ENCODE data around the gene IRS2. TPM values are rescaled to one million over a fixed set of nuclear protein-coding genes. Genes with fewer than 3 reads are reported as not detected.
"Not testable (repeated sequence)": the region's sequence is repeated elsewhere in the genome, so short reads cannot be mapped to it uniquely, and the experiment has no call there.

The IRS2 gene
- 10 to 100 TPM; 27.9 to 29.6 TPM for total RNA-seq
- long read RNA-seq, full-length matches to known transcripts, result 11 of 20 reads
- long read RNA-seq, partial matches to known transcripts, result 0 of 20 reads
- long read RNA-seq, other reads (novel, unspliced or antisense), result 9 of 20 reads

- DNase-seq, result peak; percentile 94
- intact Hi-C loops (cut with DNase I), result loop anchor here (5.0 to 10.0 kb wide), 3 partner anchors 318 to 642 kb away; no protein-coding TSS in a partner anchor
- peak; percentile 83 to 86 for ATAC-seq
These were observed at the start of gene IRS2 for GRCh38 chr13:109786457-109787134. Gene IRS2, minus strand, starts transcription at chr13:109786583. Its CDS starts 530 bp downstream, at chr13:109786053.

- ATAC-seq (no peak), DNase-seq (no peak)
- intact Hi-C loops (cut with DNase I), result no loop called here
These were observed 48.8 kb upstream of the IRS2 start for GRCh38 chr13:109834973-109835720.

GRCh38 chr13:109833940-109834339, 47.6 kb upstream of the IRS2 start:
- intact Hi-C loops (cut with DNase I), result no loop called here
- DNase-seq (no peak), ATAC-seq (no peak)

- DNase-seq (no peak), ATAC-seq (no peak)
- intact Hi-C loops (cut with DNase I), result no loop called here
These were observed 46.7 kb upstream of the IRS2 start for GRCh38 chr13:109833071-109833470.

GRCh38 chr13:109828591-109829316, 42.4 kb upstream of the IRS2 start:
- DNase-seq; intact Hi-C loops (cut with DNase I); ATAC-seq: not testable (repeated sequence)

- intact Hi-C loops (cut with DNase I); ATAC-seq; DNase-seq: not testable (repeated sequence)
These were observed 36.8 kb upstream of the IRS2 start for GRCh38 chr13:109823201-109823600.

- DNase-seq (no peak), ATAC-seq (no peak)
- intact Hi-C loops (cut with DNase I), result no loop called here
These were observed 34.7 kb upstream of the IRS2 start for GRCh38 chr13:109821103-109821502.

GRCh38 chr13:109819874-109820273, 33.5 kb upstream of the IRS2 start:
- intact Hi-C loops (cut with DNase I), result no loop called here
- DNase-seq, result no peak
- ATAC-seq, result no peak

- intact Hi-C loops (cut with DNase I), result no loop called here
- ATAC-seq (no peak), DNase-seq (no peak)
These were observed 32.5 kb upstream of the IRS2 start for GRCh38 chr13:109818886-109819285.

GRCh38 chr13:109817591-109818535, 31.5 kb upstream of the IRS2 start:
- no peak for DNase-seq
- intact Hi-C loops (cut with DNase I), result no loop called here
- ATAC-seq, result no peak

GRCh38 chr13:109816808-109817203, 30.4 kb upstream of the IRS2 start:
- DNase-seq, result no peak
- intact Hi-C loops (cut with DNase I), result no loop called here
- no peak for ATAC-seq

GRCh38 chr13:109816112-109816807, 29.9 kb upstream of the IRS2 start:
- intact Hi-C loops (cut with DNase I), result no loop called here

GRCh38 chr13:109815651-109816050, 29.3 kb upstream of the IRS2 start:
- DNase-seq (no peak), ATAC-seq (no peak)
- intact Hi-C loops (cut with DNase I), result no loop called here

More at GRCh38 chr13:109816112-109816807, 29.9 kb upstream of the IRS2 start:
- ATAC-seq (no peak), DNase-seq (no peak)

- no peak for ATAC-seq
- intact Hi-C loops (cut with DNase I), result no loop called here
- no peak for DNase-seq
These were observed 27.3 kb upstream of the IRS2 start for GRCh38 chr13:109813663-109814062.

- DNase-seq, result no peak
- ATAC-seq, result no peak
- intact Hi-C loops (cut with DNase I), result no loop called here
These were observed 26.0 kb upstream of the IRS2 start for GRCh38 chr13:109812382-109812781.

GRCh38 chr13:109810761-109811510, 24.6 kb upstream of the IRS2 start:
- no peak for DNase-seq

GRCh38 chr13:109809216-109809932, 23.0 kb upstream of the IRS2 start:
- DNase-seq, result no peak
- ATAC-seq, result no peak
- intact Hi-C loops (cut with DNase I), result no loop called here

More at GRCh38 chr13:109810761-109811510, 24.6 kb upstream of the IRS2 start:
- peak in 1 of 2 donors; percentile 12 for ATAC-seq
- intact Hi-C loops (cut with DNase I), result no loop called here

Data from left cardiac atrium (tissue), 4 donors.